A673 (cell line): ENCODE measurements around the gene LALBA. TPM values are rescaled to one million over a fixed set of nuclear protein-coding genes. Genes with fewer than 3 reads are reported as not detected.

Experiments
- BruUV-seq: library from RNA; stranded (reverse); fragments of 400-500 nt; replicated peaks from 2 replicates; lab custom pipeline; 2021; lab: Mats Ljungman, UMichigan
- CTCF ChIA-PET: fragments of 300-600 bp; sonication (Branson Sonifier 250); formaldehyde crosslinking; loops from one replicate; lab custom pipeline; 2022; ENCODE audit warnings: antibody characterized with exemption; lab: Charles Lee
- POLR2A ChIA-PET: fragments of 300-600 bp; sonication (Branson Sonifier 250); formaldehyde crosslinking; loops from one replicate; lab custom pipeline; 2022; ENCODE audit warnings: antibody characterized with exemption; ENCODE audit not compliant: low non-redundant PET; lab: Charles Lee
- DNase-seq: peaks from one replicate; pipeline ENCODE4 v3.0.0-alpha.2; 2015; ENCODE audit warnings: low spot score
- H3K27ac ChIP-seq: fragments of 200-600 bp; sonication (generic); 2 replicates; pipeline ENCODE4 v1.5.1; 2016; ENCODE audit warnings: mixed run types, low read depth, mild to moderate bottlenecking, mixed read lengths, antibody characterized with exemption, low read length; ENCODE audit not compliant: poor library complexity, severe bottlenecking
- H3K27me3 ChIP-seq: fragments of 200-600 bp; sonication (generic); replicated peaks from 2 replicates; pipeline ENCODE4 v1.6.1; 2017; ENCODE audit warnings: mixed run types, low read depth, mild to moderate bottlenecking, mixed read lengths, antibody characterized with exemption, low read length; ENCODE audit not compliant: insufficient read depth, poor library complexity
- H3K36me3 ChIP-seq: fragments of 200-600 bp; sonication (generic); 2 replicates; pipeline ENCODE4 v1.6.1; 2016; ENCODE audit warnings: mixed run types, mild to moderate bottlenecking, mixed read lengths, antibody characterized with exemption, low read length; ENCODE audit not compliant: insufficient read depth, poor library complexity, severe bottlenecking
- H3K4me1 ChIP-seq: fragments of 200-600 bp; sonication (generic); 2 replicates; pipeline ENCODE4 v1.6.1; 2017; ENCODE audit warnings: mixed run types, mild to moderate bottlenecking, mixed read lengths, antibody characterized with exemption, low read length; ENCODE audit not compliant: insufficient read depth, poor library complexity, severe bottlenecking
- H3K4me3 ChIP-seq: fragments of 200-600 bp; sonication (generic); 2 replicates; pipeline ENCODE4 v1.5.1; 2016; ENCODE audit warnings: low read depth, mixed run types, mild to moderate bottlenecking, mixed read lengths, low read length; ENCODE audit not compliant: poor library complexity, severe bottlenecking
- H3K9me3 ChIP-seq: fragments of 200-600 bp; sonication (generic); 2 replicates; pipeline ENCODE4 v1.6.1; 2016; ENCODE audit warnings: mixed run types, low read depth, mild to moderate bottlenecking, mixed read lengths, antibody characterized with exemption, low read length; ENCODE audit not compliant: poor library complexity, severe bottlenecking
- EZH2 ChIP-seq: fragments of 200-600 bp; sonication (generic); IDR thresholded peaks from 2 replicates; pipeline ENCODE4 v1.6.1; 2017; ENCODE audit warnings: borderline replicate concordance, low read depth, mild to moderate bottlenecking, mixed read lengths, antibody characterized with exemption, low read length; ENCODE audit not compliant: poor library complexity, severe bottlenecking
- intact Hi-C: fragments of 100-400 bp; cut with micrococcal nuclease; formaldehyde crosslinking; loops from one replicate; pipeline ENCODE4 v1.10.0; 2022; ENCODE audit not compliant: unreplicated experiment
- total RNA-seq: library from RNA; stranded (reverse); gene quantifications from 2 replicates; pipeline ENCODE4 v1.2.3, GENCODE V29; 2021
- TF ChIP-seq, protein P1 (sequence below): fragments of 300-800, 200-600 bp; sonication (generic); conservative IDR thresholded peaks from 2 replicates; pipeline ENCODE4 v1.5.1; 2017; ENCODE audit warnings: low read depth, mild to moderate bottlenecking, antibody characterized with exemption, low read length, moderate library complexity, mixed read lengths

The LALBA gene
- total RNA-seq, 1 experiment from 2014 or later, result not detected

DNA sequence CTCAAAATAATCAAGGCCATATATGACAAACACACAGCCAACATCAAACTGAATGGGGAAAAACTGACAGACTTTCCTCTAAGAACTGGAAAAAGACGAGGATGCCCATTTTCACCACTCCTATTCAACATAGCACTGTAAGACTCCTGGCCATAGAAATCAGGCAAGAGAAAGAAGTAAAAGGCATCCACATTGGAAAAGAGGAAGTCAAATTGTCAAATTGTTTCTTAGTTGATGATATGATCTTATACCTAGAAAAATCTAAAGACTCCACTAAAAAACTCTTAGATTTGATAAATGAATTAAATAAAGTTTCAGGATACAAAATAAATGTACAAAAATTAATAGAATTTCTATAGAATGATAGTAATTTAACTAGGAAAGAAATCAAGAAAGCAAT is 33.2 kb downstream of the LALBA start:
- ChIA-PET CTCF (no interaction called here), POLR2A (no interaction called here)
- no TSS peak for BruUV-seq
- no peak for TF ChIP-seq EZH2
- TF ChIP-seq, protein P1, sequence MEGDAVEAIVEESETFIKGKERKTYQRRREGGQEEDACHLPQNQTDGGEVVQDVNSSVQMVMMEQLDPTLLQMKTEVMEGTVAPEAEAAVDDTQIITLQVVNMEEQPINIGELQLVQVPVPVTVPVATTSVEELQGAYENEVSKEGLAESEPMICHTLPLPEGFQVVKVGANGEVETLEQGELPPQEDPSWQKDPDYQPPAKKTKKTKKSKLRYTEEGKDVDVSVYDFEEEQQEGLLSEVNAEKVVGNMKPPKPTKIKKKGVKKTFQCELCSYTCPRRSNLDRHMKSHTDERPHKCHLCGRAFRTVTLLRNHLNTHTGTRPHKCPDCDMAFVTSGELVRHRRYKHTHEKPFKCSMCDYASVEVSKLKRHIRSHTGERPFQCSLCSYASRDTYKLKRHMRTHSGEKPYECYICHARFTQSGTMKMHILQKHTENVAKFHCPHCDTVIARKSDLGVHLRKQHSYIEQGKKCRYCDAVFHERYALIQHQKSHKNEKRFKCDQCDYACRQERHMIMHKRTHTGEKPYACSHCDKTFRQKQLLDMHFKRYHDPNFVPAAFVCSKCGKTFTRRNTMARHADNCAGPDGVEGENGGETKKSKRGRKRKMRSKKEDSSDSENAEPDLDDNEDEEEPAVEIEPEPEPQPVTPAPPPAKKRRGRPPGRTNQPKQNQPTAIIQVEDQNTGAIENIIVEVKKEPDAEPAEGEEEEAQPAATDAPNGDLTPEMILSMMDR, result no peak
- Histone ChIP-seq H3K27me3 (peaks cover 14% of the 10 kb centered on the region), H3K9me3 (peaks cover 5% of the 10 kb centered on the region), H3K4me3 (no peak overlapping the region), H3K36me3 (no peaks in the 10 kb centered on the region), H3K27ac (no peak overlapping the region), H3K4me1 (no peaks in the 10 kb centered on the region)
- intact Hi-C loops, result no loop called here
- DNase-seq, result no peak

DNA sequence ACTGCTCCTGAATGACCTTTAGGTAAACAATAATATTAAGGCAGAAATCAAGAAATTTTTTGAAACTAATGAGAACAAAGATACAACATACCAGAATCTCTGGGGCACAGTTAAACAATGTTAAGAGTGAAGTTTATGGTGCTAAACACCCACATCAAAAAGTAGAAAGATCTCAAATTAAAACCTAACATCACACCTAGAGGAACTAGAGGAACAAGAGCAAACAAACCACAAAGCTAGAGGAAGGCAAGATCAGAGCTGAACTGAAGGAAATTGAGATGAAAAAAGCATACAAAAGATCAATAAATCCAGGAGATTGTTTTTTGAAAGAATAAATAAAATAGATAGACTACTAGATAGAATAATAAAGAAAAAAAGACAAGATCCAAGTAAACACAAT is 37.2 kb downstream of the LALBA start:
- no peaks in the 10 kb centered on the region for H3K4me1 ChIP-seq
- no peak for DNase-seq
- peaks cover 16% of the 10 kb centered on the region for H3K27me3 ChIP-seq
- ChIA-PET POLR2A (no interaction called here), CTCF (no interaction called here)
- peaks cover 5% of the 10 kb centered on the region for H3K9me3 ChIP-seq
- H3K27ac ChIP-seq, result no peak overlapping the region
- no TSS peak for BruUV-seq
- H3K4me3 ChIP-seq, result no peak overlapping the region
- H3K36me3 ChIP-seq, result no peaks in the 10 kb centered on the region
- intact Hi-C loops, result no loop called here
- TF ChIP-seq, protein P1, result no peak
- no peak for TF ChIP-seq EZH2

DNA sequence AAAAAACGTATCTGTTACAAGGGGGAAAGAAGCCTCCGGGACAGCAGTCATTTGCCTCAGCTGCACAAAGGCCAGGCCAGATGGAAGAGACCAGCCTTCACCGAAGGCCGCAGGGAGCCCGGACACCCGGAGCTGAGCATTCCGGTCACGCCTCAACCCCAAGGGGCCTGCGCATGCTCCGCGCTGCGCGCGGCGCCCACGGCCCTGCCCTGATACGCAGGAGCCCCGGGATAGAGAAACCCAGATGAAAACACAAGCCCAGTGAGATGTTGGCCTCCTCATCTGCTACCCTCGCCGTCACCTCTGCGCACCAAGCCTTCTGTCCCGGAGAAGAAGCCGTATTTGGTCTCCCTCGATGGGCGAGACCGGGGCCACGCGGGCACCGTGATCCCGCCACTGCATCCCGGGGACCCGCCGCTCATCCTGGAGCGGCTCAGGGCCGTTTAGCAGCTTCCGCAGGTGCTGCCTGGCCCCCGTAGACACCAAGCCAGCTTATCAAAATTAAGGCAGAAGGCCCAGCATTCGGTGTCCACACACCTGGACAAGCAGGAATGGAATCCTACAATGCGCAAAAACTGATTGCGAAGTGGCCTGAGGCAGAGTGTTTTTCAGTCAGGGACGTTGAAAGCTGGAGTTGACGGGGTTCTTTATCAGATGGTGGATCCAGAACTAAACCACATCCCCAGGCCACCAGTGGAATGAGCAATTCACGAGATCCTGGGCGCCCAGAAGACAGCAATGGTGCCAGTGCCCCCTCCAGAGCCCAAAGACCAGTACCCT is 41.8 kb downstream of the LALBA start:
- POLR2A ChIA-PET, result no interaction called here
- Histone ChIP-seq H3K36me3 (no peaks in the 10 kb centered on the region), H3K27ac (no peak overlapping the region), H3K9me3 (no peaks in the 10 kb centered on the region), H3K4me1 (no peaks in the 10 kb centered on the region), H3K4me3 (no peak overlapping the region), H3K27me3 (peaks cover 16% of the 10 kb centered on the region)
- intact Hi-C loops, result no loop called here
- TF ChIP-seq, protein P1, result no peak
- no peak for TF ChIP-seq EZH2
- DNase-seq, result no peak
- CTCF ChIA-PET, result no interaction called here
- no TSS peak for BruUV-seq
